Uterus (tissue), 4 donors: ENCODE data around the gene RASSF6. TPM values are rescaled to one million over a fixed set of nuclear protein-coding genes. Genes with fewer than 3 reads are reported as not detected.

ENCODE experiments used
- DNase-seq, 2 donors: peaks; one replicate each; pipeline ENCODE4 v3.0.0-alpha.2; 2019 to 2020
- H3K27ac ChIP-seq, 2 donors: fragments of 200-600 bp; sonication (generic); 1 replicate in 1 of 2; 2 replicates in 1 of 2; pipeline ENCODE4 v1.5.1; 2016 to 2018
- H3K27me3 ChIP-seq, 2 donors: fragments of 200-600 bp; sonication (generic); one replicate each; pipeline ENCODE4 v1.5.1; 2018 to 2019; ENCODE audit warnings: control low read depth in 1 of 2
- H3K36me3 ChIP-seq, 2 donors: fragments of 200-600 bp; sonication (generic); one replicate each; pipeline ENCODE4 v1.5.1; 2019; ENCODE audit warnings: control low read depth in 1 of 2
- H3K4me1 ChIP-seq, 2 donors: fragments of 200-600 bp; sonication (generic); one replicate each; pipeline ENCODE4 v1.5.1; 2018 to 2019; ENCODE audit warnings: control low read depth in 1 of 2
- H3K4me3 ChIP-seq, 2 donors: fragments of 200-600 bp; sonication (generic); 1 replicate in 1 of 2; 2 replicates in 1 of 2; pipeline ENCODE4 v1.5.1; 2018 to 2019; ENCODE audit warnings: mild to moderate bottlenecking in 1 of 2
- H3K9me3 ChIP-seq, 2 donors: fragments of 200-600 bp; sonication (generic); one replicate each; pipeline ENCODE4 v1.5.1; 2019; ENCODE audit warnings: control low read depth in 1 of 2
- CTCF ChIP-seq, 4 experiments: fragments of 200-600 bp in 2 of 4; fragments of 450-650 bp in 2 of 4; sonication (generic) in 2 of 4; IDR thresholded peaks; one replicate each; pipeline ENCODE4 v1.5.1; 2016 to 2019; ENCODE audit warnings: antibody characterized with exemption in 4 of 4, mild to moderate bottlenecking in 2 of 4, moderate library complexity in 1 of 4
- POLR2A ChIP-seq, 2 donors: fragments of 450-650 bp; IDR thresholded peaks; one replicate each; pipeline ENCODE4 v1.6.1; 2016; ENCODE audit warnings: antibody characterized with exemption in 2 of 2, mild to moderate bottlenecking in 1 of 2, moderate library complexity in 1 of 2
- intact Hi-C: fragments of 100-400 bp; cut with DNase I; formaldehyde crosslinking; loops from one replicate; pipeline ENCODE4 v1.15.1; 2023; ENCODE audit warnings: low total_unique reads
- total RNA-seq, 4 donors: library from RNA; depleted of rRNA in 3 of 4; stranded (reverse); fragments of >200 nt in 3 of 4; gene quantifications; one replicate each; pipeline versions ENCODE4 v1.1.0 to v1.2.4, GENCODE V29; 2014 to 2023
- donor health status: DM: yes; HTN: yes; CAD: no.

The RASSF6 gene
- total RNA-seq, 4 donors from 2014 or later: under 0.01 to 1.5 (median 0.06) TPM; not detected in 1

- no peaks in the 10 kb centered on the region for H3K27me3 ChIP-seq
- H3K4me1 ChIP-seq: no peaks in the 10 kb centered on the region
- DNase-seq: no peak
- H3K4me3 ChIP-seq: no peak overlapping the region
- no peaks in the 10 kb centered on the region for H3K36me3 ChIP-seq
- H3K9me3 ChIP-seq: no peaks in the 10 kb centered on the region
- no peak overlapping the region for H3K27ac ChIP-seq
- TF ChIP-seq CTCF (IDR thresholded peaks at IDR 0.05) (no peak), POLR2A (IDR thresholded peaks at IDR 0.05) (no peak)
- intact Hi-C loops: no loop called here
Measured at GRCh38 chr4:73612032-73612431, 8.2 kb downstream of the RASSF6 start.

- TF ChIP-seq CTCF (IDR thresholded peaks at IDR 0.05) (no peak), POLR2A (IDR thresholded peaks at IDR 0.05) (no peak)
- intact Hi-C loops: no loop called here
- Histone ChIP-seq H3K36me3 (no peaks in the 10 kb centered on the region), H3K9me3 (no peaks in the 10 kb centered on the region), H3K27ac (no peak overlapping the region), H3K4me3 (no peak overlapping the region), H3K4me1 (no peaks in the 10 kb centered on the region), H3K27me3 (no peaks in the 10 kb centered on the region)
- no peak for DNase-seq
Measured at GRCh38 chr4:73609706-73610105, 10.5 kb downstream of the RASSF6 start.

GRCh38 chr4:73608689-73609594 is 11.3 kb downstream of the RASSF6 start:
- Histone ChIP-seq H3K27ac (no peak overlapping the region), H3K9me3 (no peaks in the 10 kb centered on the region), H3K4me1 (no peaks in the 10 kb centered on the region), H3K36me3 (no peaks in the 10 kb centered on the region), H3K4me3 (no peak overlapping the region), H3K27me3 (no peaks in the 10 kb centered on the region)
- TF ChIP-seq CTCF (IDR thresholded peaks at IDR 0.05): no peak
- TF ChIP-seq POLR2A (IDR thresholded peaks at IDR 0.05): no peak
- DNase-seq: no peak
- intact Hi-C loops: no loop called here

GRCh38 chr4:73607375-73608033 is 12.7 kb downstream of the RASSF6 start:
- no peaks in the 10 kb centered on the region for H3K36me3 ChIP-seq
- H3K9me3 ChIP-seq: no peaks in the 10 kb centered on the region
- intact Hi-C loops: no loop called here
- H3K4me1 ChIP-seq: no peaks in the 10 kb centered on the region
- H3K4me3 ChIP-seq: no peak overlapping the region
- no peak for DNase-seq
- no peaks in the 10 kb centered on the region for H3K27me3 ChIP-seq
- no peak overlapping the region for H3K27ac ChIP-seq
- TF ChIP-seq CTCF (IDR thresholded peaks at IDR 0.05): no peak
- TF ChIP-seq POLR2A (IDR thresholded peaks at IDR 0.05): no peak

- intact Hi-C loops: no loop called here
- no peaks in the 10 kb centered on the region for H3K4me1 ChIP-seq
Measured at GRCh38 chr4:73606465-73606974, 13.7 kb downstream of the RASSF6 start.

More at GRCh38 chr4:73606465-73606974, 13.7 kb downstream of the RASSF6 start:
- no peak for DNase-seq
- no peak for TF ChIP-seq CTCF (IDR thresholded peaks at IDR 0.05)
- no peak for TF ChIP-seq POLR2A (IDR thresholded peaks at IDR 0.05)
- no peak overlapping the region for H3K4me3 ChIP-seq
- H3K27ac ChIP-seq: no peak overlapping the region
- no peaks in the 10 kb centered on the region for H3K27me3 ChIP-seq
- H3K9me3 ChIP-seq: no peaks in the 10 kb centered on the region
- no peaks in the 10 kb centered on the region for H3K36me3 ChIP-seq
